GM23338 (cell line): ENCODE results near the gene ASMT. TPM values are rescaled to one million over a fixed set of nuclear protein-coding genes. Genes with fewer than 3 reads are reported as not detected.

Experiments used
- ATAC-seq: fragments of 200-7000 bp; cut with Tn5 transposase; 3 replicates; pipeline ENCODE4 v1.9.1; 2020
- DNase-seq: peaks from one replicate; pipeline ENCODE4 v3.0.0-alpha.2; 2015; ENCODE audit warnings: low spot score
- H2AFZ ChIP-seq: fragments of 200-600 bp; sonication (generic); 2 replicates; pipeline ENCODE4 v1.8.0; 2016; ENCODE audit warnings: antibody characterized with exemption, mild to moderate bottlenecking, moderate library complexity
- H3F3A ChIP-seq: fragments of 200-600 bp; sonication (generic); replicated peaks from 2 replicates; pipeline ENCODE4 v1.8.0; 2017; ENCODE audit warnings: antibody characterized with exemption, mixed run types, low read depth
- H3K27ac ChIP-seq: fragments of 200-600 bp; sonication (generic); 2 replicates; pipeline ENCODE4 v1.6.1; 2016; ENCODE audit warnings: low read depth
- H3K27me3 ChIP-seq: fragments of 200-600 bp; sonication (generic); 2 replicates; pipeline ENCODE4 v1.8.0; 2016; ENCODE audit warnings: mild to moderate bottlenecking, mixed run types, moderate library complexity; ENCODE audit not compliant: insufficient read depth
- H3K36me3 ChIP-seq: fragments of 200-600 bp; sonication (generic); 2 replicates; pipeline ENCODE4 v1.8.0; 2016; ENCODE audit warnings: mild to moderate bottlenecking; ENCODE audit not compliant: insufficient read depth
- H3K4me1 ChIP-seq: fragments of 200-600 bp; sonication (generic); 2 replicates; pipeline ENCODE4 v1.8.0; 2016; ENCODE audit warnings: mild to moderate bottlenecking, moderate library complexity; ENCODE audit not compliant: insufficient read depth
- H3K4me2 ChIP-seq: fragments of 200-600 bp; sonication (generic); 2 replicates; pipeline ENCODE4 v1.7.1; 2017; ENCODE audit warnings: mixed run types
- H3K4me3 ChIP-seq: fragments of 200-600 bp; sonication (generic); 2 replicates; pipeline ENCODE4 v1.6.1; 2016; ENCODE audit warnings: mixed run types
- H3K79me2 ChIP-seq: fragments of 200-600 bp; sonication (generic); replicated peaks from 2 replicates; pipeline ENCODE4 v1.8.0; 2017; ENCODE audit warnings: mild to moderate bottlenecking; ENCODE audit not compliant: insufficient read depth
- H3K9me2 ChIP-seq: fragments of 200-600 bp; sonication (generic); 2 replicates; pipeline ENCODE4 v1.8.0; 2017; ENCODE audit not compliant: insufficient read depth
- H4K20me1 ChIP-seq: fragments of 200-600 bp; sonication (generic); replicated peaks from 2 replicates; pipeline ENCODE4 v1.8.0; 2017; ENCODE audit warnings: mild to moderate bottlenecking; ENCODE audit not compliant: insufficient read depth
- H3K27ac Mint-ChIP-seq: 2 replicates; pipeline ENCODE4 v1.8.0; 2020; ENCODE audit warnings: inconsistent platforms, mild to moderate bottlenecking, moderate library complexity, mixed read lengths
- H3K27me3 Mint-ChIP-seq: 3 replicates; pipeline ENCODE4 v1.8.0; 2022; ENCODE audit warnings: low read depth, mild to moderate bottlenecking, moderate library complexity, mixed read lengths, inconsistent platforms; ENCODE audit not compliant: insufficient read depth, poor library complexity
- H3K36me3 Mint-ChIP-seq: 3 replicates; pipeline ENCODE4 v1.8.0; 2021; ENCODE audit warnings: low read depth, mild to moderate bottlenecking, inconsistent platforms, moderate library complexity, mixed read lengths
- H3K4me1 Mint-ChIP-seq: 3 replicates; pipeline ENCODE4 v1.8.0; 2020; ENCODE audit warnings: mild to moderate bottlenecking, inconsistent platforms, mixed read lengths
- H3K4me3 Mint-ChIP-seq: 3 replicates; pipeline ENCODE4 v1.8.0; 2021; ENCODE audit warnings: moderate library complexity, mild to moderate bottlenecking, inconsistent platforms, mixed read lengths
- H3K9me3 Mint-ChIP-seq: 3 replicates; pipeline ENCODE4 v1.8.0; 2020; ENCODE audit warnings: moderate library complexity, mild to moderate bottlenecking, inconsistent platforms, mixed read lengths
- CREB1 ChIP-seq: fragments of 250-450 bp; sonication (Bioruptor Pico); IDR thresholded peaks from 2 replicates; pipeline ENCODE4 v1.5.0; 2020; ENCODE audit warnings: low read depth, mild to moderate bottlenecking, moderate library complexity
- JUNB ChIP-seq: IDR thresholded peaks from one replicate; pipeline ENCODE4 v1.6.1; 2016; ENCODE audit warnings: antibody characterized with exemption; ENCODE audit not compliant: unreplicated experiment
- NANOG ChIP-seq: IDR thresholded peaks from 2 replicates; pipeline ENCODE4 v1.6.1; 2016; ENCODE audit warnings: antibody characterized with exemption, borderline replicate concordance
- POLR2AphosphoS5 ChIP-seq: IDR thresholded peaks from 2 replicates; pipeline ENCODE4 v1.6.1; 2016; ENCODE audit warnings: antibody characterized with exemption, low read depth
- STAT1 ChIP-seq: IDR thresholded peaks from one replicate; pipeline ENCODE4 v1.6.1; 2016; ENCODE audit warnings: antibody characterized with exemption; ENCODE audit not compliant: unreplicated experiment
- ZNF462 ChIP-seq: fragments of 250-450 bp; sonication (Bioruptor Pico); IDR thresholded peaks from 2 replicates; pipeline ENCODE4 v1.5.0; 2020; ENCODE audit warnings: mild to moderate bottlenecking, moderate library complexity
- polyA plus RNA-seq: library from polyadenylated mRNA; unstranded; fragments of >200 nt; fragmentation: Nextera tagmentation; extraction: Ambion mirVana; gene quantifications from 2 replicates; pipeline ENCODE4 v1.2.1, GENCODE V29; 2016
- total RNA-seq: library from RNA; depleted of rRNA; stranded (reverse); fragments of >200 nt; shearing (Covaris generic); gene quantifications from 2 replicates; pipeline ENCODE4 v1.2.3, GENCODE V29; 2014
- TF ChIP-seq, protein P1 (sequence below): IDR thresholded peaks from 2 replicates; pipeline ENCODE4 v1.6.1; 2016; ENCODE audit warnings: antibody characterized with exemption
- TF ChIP-seq, protein P2 (sequence below), 2 experiments: fragments of 200-600 bp in 1 of 2; sonication (generic) in 1 of 2; conservative IDR thresholded peaks; 2 replicates each; pipeline versions ENCODE4 v1.5.1 to v1.6.1; 2016 to 2017; ENCODE audit warnings: antibody characterized with exemption in 2 of 2, low read depth in 2 of 2, mild to moderate bottlenecking in 2 of 2, moderate library complexity in 1 of 2

The ASMT gene
- total and polyA plus RNA-seq, 2 experiments from 2014 or later = 0.53 to 2.4 TPM

DNA sequence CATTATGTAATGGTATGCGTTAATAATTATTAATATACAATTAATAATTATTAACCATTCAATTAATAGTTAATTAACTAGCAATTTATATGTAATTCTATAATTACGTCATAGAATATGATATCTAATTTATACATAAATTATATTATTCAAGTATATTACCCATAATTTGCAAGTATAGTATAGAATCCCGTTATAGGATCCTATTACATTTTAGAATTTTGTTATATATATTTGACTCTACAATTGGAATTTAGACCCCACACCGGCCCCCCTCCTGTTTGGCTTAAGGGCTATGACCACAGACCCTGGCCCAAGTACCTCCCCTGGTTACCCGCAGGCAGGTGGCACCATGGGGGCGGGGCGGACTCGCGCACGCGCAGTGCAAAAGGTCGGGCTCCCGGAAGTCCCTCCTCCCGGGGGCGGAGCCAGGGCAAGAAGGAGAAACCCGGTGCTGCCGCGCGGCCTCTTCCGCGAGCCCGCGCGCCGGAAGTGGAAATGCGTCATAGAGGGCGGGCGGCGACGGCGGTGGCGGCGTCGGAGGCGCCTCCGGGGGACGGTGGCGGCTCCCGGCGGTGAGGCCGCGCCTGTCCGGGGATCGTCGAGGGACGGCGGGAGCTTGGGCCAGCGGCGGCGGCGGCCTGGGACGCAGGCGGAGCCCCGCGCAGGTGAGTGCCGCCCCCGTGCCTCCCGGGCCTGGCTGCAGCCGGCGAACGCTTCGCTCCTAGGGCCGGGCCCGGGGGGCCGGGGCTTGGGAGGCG is 23.6 kb upstream of the ASMT start, which contains the start of gene AKAP17A:
Gene AKAP17A (plus strand): TSS at position 503 of the 761 bp plus-strand sequence. CDS start 1,859 bp downstream, outside the sequence.
- Histone ChIP-seq H3K27me3 (no peaks in the 10 kb centered on the region), H3K9me2 (no peaks in the 10 kb centered on the region), H2AFZ (no peak within 1 kb of the TSS), H3K79me2 (peaks cover 45% of the 10 kb centered on the region), H3K4me3 (peak within 1 kb of the TSS; percentile 81), H3F3A (peaks cover 9% of the 10 kb centered on the region), H3K36me3 (no peaks in the 10 kb centered on the region; the same call in 1 of the 2 replicates), H4K20me1 (no peaks in the 10 kb centered on the region; the same call in 1 of the 2 replicates), H3K4me1 (peaks cover 12% of the 10 kb centered on the region), H3K27ac (0 out of 2 replicates have a peak within 1 kb of the TSS, but pooled peaks have one; percentile 81), H3K4me2 (peak within 1 kb of the TSS; percentile 92)
- peak; percentile 96 for DNase-seq
- peaks cover 52% of the 10 kb centered on the region for H3K9me3 Mint-ChIP-seq
- H3K27ac Mint-ChIP-seq = peak within 1 kb of the TSS; percentile 88
- H3K4me1 Mint-ChIP-seq = peaks cover 3% of the 10 kb centered on the region; the same call in 1 of the 3 replicates
- H3K36me3 Mint-ChIP-seq = peaks cover 30% of the 10 kb centered on the region
- H3K27me3 Mint-ChIP-seq = peaks cover 11% of the 10 kb centered on the region
- H3K4me3 Mint-ChIP-seq = peak within 1 kb of the TSS; percentile 84
- TF ChIP-seq NANOG (no peak), ZNF462 (no peak), STAT1 (no peak), CREB1 (CRISPR knock-in tag) (peak; percentile 56; the same call in 1 of the 2 replicates), JUNB (no peak), POLR2AphosphoS5 (peak; percentile 65)
- TF ChIP-seq, protein P1, sequence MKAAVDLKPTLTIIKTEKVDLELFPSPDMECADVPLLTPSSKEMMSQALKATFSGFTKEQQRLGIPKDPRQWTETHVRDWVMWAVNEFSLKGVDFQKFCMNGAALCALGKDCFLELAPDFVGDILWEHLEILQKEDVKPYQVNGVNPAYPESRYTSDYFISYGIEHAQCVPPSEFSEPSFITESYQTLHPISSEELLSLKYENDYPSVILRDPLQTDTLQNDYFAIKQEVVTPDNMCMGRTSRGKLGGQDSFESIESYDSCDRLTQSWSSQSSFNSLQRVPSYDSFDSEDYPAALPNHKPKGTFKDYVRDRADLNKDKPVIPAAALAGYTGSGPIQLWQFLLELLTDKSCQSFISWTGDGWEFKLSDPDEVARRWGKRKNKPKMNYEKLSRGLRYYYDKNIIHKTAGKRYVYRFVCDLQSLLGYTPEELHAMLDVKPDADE = no peak
- TF ChIP-seq, protein P2, sequence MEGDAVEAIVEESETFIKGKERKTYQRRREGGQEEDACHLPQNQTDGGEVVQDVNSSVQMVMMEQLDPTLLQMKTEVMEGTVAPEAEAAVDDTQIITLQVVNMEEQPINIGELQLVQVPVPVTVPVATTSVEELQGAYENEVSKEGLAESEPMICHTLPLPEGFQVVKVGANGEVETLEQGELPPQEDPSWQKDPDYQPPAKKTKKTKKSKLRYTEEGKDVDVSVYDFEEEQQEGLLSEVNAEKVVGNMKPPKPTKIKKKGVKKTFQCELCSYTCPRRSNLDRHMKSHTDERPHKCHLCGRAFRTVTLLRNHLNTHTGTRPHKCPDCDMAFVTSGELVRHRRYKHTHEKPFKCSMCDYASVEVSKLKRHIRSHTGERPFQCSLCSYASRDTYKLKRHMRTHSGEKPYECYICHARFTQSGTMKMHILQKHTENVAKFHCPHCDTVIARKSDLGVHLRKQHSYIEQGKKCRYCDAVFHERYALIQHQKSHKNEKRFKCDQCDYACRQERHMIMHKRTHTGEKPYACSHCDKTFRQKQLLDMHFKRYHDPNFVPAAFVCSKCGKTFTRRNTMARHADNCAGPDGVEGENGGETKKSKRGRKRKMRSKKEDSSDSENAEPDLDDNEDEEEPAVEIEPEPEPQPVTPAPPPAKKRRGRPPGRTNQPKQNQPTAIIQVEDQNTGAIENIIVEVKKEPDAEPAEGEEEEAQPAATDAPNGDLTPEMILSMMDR (conservative IDR thresholded peaks at IDR 0.05; ENCODE audit: low read depth in 2 of 2) = no peak
- ATAC-seq = peak; percentile 81
